ENCODE results near the gene SYTL3. TPM values are rescaled to one million over a fixed set of nuclear protein-coding genes. Genes with fewer than 3 reads are reported as not detected.

SYTL3 gene
- total RNA-seq, 1 donor from 2014 or later, result 8.7 TPM

GRCh38 chr6:158807515-158808441, 157.9 kb downstream of the SYTL3 start:
- Histone ChIP-seq H3K27ac (no peak overlapping the region), H3K27me3 (no peaks in the 10 kb centered on the region), H3K4me1 (peaks cover 58% of the 10 kb centered on the region), H3K4me3 (no peak overlapping the region), H3K36me3 (peaks cover 19% of the 10 kb centered on the region), H3K9me3 (no peaks in the 10 kb centered on the region)
- no peak for DNase-seq
- ATAC-seq, result no peak
- TF ChIP-seq CTCF (IDR thresholded peaks at IDR 0.05), result no peak
- intact Hi-C loops (cut with DNase I), result no loop called here

- no peak for ATAC-seq
- intact Hi-C loops (cut with DNase I), result no loop called here
These were observed 158.6 kb downstream of the SYTL3 start for GRCh38 chr6:158808442-158808833.

GRCh38 chr6:158808941-158809678, 159.3 kb downstream of the SYTL3 start:
- no peak for TF ChIP-seq CTCF (IDR thresholded peaks at IDR 0.05)
- ATAC-seq (peak; percentile 23), DNase-seq (no peak)
- Histone ChIP-seq H3K27me3 (no peaks in the 10 kb centered on the region), H3K4me1 (peaks cover 60% of the 10 kb centered on the region), H3K36me3 (peaks cover 19% of the 10 kb centered on the region), H3K4me3 (no peak overlapping the region), H3K27ac (no peak overlapping the region), H3K9me3 (no peaks in the 10 kb centered on the region)
- intact Hi-C loops (cut with DNase I), result no loop called here

More at GRCh38 chr6:158808442-158808833, 158.6 kb downstream of the SYTL3 start:
- H3K4me3 ChIP-seq, result no peak overlapping the region
- no peaks in the 10 kb centered on the region for H3K27me3 ChIP-seq
- H3K9me3 ChIP-seq, result no peaks in the 10 kb centered on the region
- peaks cover 19% of the 10 kb centered on the region for H3K36me3 ChIP-seq
- peaks cover 59% of the 10 kb centered on the region for H3K4me1 ChIP-seq
- DNase-seq, result no peak
- no peak for TF ChIP-seq CTCF (IDR thresholded peaks at IDR 0.05)
- no peak overlapping the region for H3K27ac ChIP-seq

GRCh38 chr6:158810155-158811095, 160.6 kb downstream of the SYTL3 start:
- ATAC-seq (no peak), DNase-seq (no peak)
- H3K36me3 ChIP-seq, result peaks cover 26% of the 10 kb centered on the region
- intact Hi-C loops (cut with DNase I), result no loop called here
- H3K27me3 ChIP-seq, result no peaks in the 10 kb centered on the region
- peaks cover 69% of the 10 kb centered on the region for H3K4me1 ChIP-seq
- no peak for TF ChIP-seq CTCF (IDR thresholded peaks at IDR 0.05)
- no peaks in the 10 kb centered on the region for H3K9me3 ChIP-seq
- no peak overlapping the region for H3K27ac ChIP-seq
- H3K4me3 ChIP-seq, result no peak overlapping the region

GRCh38 chr6:158812611-158813010, 162.8 kb downstream of the SYTL3 start:
- peaks cover 26% of the 10 kb centered on the region for H3K36me3 ChIP-seq
- intact Hi-C loops (cut with DNase I), result no loop called here
- no peak overlapping the region for H3K27ac ChIP-seq
- no peak for ATAC-seq
- no peak for DNase-seq
- no peaks in the 10 kb centered on the region for H3K9me3 ChIP-seq
- H3K4me1 ChIP-seq, result peaks cover 75% of the 10 kb centered on the region
- no peak overlapping the region for H3K4me3 ChIP-seq
- H3K27me3 ChIP-seq, result no peaks in the 10 kb centered on the region
- TF ChIP-seq CTCF (IDR thresholded peaks at IDR 0.05), result no peak
